AG09319 (cell line): ENCODE data around the gene LMAN1.

Experiments used
- DNase-seq: peaks from one replicate; pipeline ENCODE4 v3.0.0-alpha.2; 2010; ENCODE audit warnings: low read depth; ENCODE audit errors: extremely low read depth
- TF ChIP-seq, protein P1 (sequence below): IDR thresholded peaks from 2 replicates; pipeline ENCODE4 v1.5.1; 2011; ENCODE audit warnings: low read depth, mild to moderate bottlenecking, inconsistent platforms, low read length, moderate library complexity

LMAN1 gene

DNA sequence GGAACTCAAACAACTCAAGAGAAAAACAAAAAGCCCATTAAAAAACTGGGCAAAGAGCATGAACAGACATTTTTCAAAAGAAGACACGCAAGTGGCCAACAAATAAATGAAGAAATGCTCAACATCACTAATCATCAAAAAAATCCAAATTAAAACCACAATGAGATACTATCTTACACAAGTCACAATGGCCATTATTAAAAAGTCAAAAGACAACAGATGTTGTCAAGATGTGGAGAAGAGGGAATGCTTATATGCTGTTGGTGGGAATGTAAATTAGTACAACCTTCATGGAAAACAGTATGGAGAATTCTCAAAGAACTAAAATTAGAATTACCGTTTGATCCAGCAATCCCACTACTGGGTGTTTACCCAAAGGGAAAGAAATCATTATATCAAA lies 15.1 kb downstream of the LMAN1 start:
- no peak for DNase-seq
- TF ChIP-seq, protein P1, sequence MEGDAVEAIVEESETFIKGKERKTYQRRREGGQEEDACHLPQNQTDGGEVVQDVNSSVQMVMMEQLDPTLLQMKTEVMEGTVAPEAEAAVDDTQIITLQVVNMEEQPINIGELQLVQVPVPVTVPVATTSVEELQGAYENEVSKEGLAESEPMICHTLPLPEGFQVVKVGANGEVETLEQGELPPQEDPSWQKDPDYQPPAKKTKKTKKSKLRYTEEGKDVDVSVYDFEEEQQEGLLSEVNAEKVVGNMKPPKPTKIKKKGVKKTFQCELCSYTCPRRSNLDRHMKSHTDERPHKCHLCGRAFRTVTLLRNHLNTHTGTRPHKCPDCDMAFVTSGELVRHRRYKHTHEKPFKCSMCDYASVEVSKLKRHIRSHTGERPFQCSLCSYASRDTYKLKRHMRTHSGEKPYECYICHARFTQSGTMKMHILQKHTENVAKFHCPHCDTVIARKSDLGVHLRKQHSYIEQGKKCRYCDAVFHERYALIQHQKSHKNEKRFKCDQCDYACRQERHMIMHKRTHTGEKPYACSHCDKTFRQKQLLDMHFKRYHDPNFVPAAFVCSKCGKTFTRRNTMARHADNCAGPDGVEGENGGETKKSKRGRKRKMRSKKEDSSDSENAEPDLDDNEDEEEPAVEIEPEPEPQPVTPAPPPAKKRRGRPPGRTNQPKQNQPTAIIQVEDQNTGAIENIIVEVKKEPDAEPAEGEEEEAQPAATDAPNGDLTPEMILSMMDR: no peak

DNA sequence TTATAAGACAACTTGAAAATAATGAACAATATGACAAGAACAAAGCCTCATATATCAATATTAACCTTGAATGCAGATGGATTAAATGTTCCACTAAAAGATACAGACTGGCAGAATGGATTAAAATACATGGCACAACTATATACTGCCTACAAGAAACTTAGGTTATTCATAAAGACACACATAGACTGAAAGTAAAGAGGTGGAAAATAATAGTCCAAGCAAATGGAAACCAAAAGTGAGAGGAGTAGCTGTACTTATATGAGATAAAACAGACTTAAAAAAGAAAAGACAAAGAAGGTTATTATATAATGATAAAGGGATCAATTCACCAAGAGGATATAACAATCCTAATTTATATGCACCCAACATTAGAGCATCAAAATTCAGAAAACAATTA lies 18.2 kb downstream of the LMAN1 start:
- TF ChIP-seq, protein P1: no peak
- DNase-seq: no peak

DNA sequence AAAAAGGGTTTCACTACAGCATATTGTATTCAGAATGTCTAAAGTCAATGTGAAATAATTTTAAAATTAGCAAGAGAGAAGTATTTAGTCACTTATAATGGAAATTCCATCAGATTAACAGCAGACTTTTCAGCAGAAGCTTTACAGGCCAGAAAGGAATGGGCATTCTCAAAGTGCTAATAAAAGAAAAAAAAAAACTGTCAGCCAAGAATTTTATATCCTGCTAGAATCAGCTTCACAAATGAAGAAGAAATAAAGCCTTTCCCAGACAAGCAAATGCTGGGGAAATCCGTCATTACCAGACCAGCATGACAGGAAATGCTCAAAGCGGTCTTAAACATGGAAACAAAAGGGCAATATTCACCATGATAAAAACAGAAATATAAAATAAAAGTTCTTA lies 18.8 kb downstream of the LMAN1 start:
- TF ChIP-seq, protein P1: no peak

GRCh38 chr18:59332986-59333385 lies 26.1 kb downstream of the LMAN1 start:
- TF ChIP-seq, protein P1: no peak
- DNase-seq: no peak

More for the DNA sequence above, 18.8 kb downstream of the LMAN1 start:
- no peak for DNase-seq

DNA sequence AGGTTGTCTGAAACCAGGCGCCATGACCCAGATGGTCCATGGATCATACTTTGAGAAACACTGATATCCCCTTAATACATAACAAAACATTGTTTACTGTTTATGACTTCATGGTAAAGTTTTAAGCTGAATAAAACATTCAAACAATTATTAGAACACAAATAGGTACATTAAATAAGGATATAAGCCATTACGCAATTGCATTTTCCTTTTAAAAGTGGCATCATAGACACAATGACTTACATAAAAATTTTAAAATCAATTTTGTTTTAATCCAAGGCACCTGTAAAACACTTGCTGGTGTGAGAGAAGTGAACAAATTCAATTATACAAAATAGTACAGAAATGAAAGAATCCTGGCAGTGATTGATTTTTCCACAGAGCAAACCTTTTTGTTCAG lies 30.4 kb downstream of the LMAN1 start:
- DNase-seq: no peak
- TF ChIP-seq, protein P1: no peak

- DNase-seq: no peak
- TF ChIP-seq, protein P1: no peak
These were observed 33.1 kb downstream of the LMAN1 start for GRCh38 chr18:59325965-59326364.

- TF ChIP-seq, protein P1: no peak
- DNase-seq: no peak
These were observed 34.5 kb downstream of the LMAN1 start for GRCh38 chr18:59324623-59324971.
